ENCODE data around the gene CAMK1G. TPM values are rescaled to one million over a fixed set of nuclear protein-coding genes. Genes with fewer than 3 reads are reported as not detected.

CAMK1G gene
- total RNA-seq, 1 donor from 2014 or later, result not detected

DNA sequence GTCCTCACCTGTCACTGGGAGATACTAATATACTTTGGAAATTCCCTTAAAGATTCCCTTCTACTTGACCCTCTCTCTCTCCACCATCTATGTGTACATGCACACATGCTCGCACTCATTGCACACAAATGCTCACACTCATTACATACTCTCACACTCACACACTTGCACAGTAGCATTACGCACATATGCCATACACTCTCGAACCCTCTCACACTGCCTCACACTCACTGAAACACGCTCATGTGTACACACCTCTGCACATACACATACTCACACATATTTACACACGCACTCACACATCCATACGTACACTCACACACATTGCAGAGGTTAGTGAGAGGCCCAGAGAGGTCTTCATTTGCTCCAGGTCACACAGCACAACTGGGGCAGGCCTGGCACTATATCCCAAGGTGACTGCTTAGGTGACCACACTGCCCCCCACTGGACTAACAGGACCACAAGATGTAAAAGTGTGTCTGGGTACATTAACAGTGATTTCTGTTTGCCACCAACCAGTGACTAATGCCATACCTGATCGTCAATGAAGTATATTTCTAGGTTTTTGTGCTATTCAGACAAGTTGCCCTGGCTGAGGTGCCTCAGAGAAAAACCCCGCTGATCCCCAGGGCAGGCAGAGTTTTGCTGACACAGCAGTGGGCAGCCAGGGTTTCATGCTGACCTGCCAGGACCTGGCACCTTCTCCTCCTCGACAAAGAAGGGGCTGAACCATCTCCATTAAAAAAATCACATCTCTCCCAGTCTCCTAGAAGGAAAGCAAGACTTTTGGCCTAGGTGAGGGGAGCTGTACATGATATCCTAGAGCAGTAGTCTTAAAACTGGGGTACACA is 28.5 kb upstream of the CAMK1G start:
- Mint-ChIP-seq H3K36me3 (ENCODE audit: low read depth, unreplicated experiment) (no peaks in the 10 kb centered on the region), H3K4me1 (ENCODE audit: unreplicated experiment) (peaks cover 4% of the 10 kb centered on the region), H3K27me3 (ENCODE audit: unreplicated experiment) (no peaks in the 10 kb centered on the region), H3K27ac (ENCODE audit: unreplicated experiment) (no peak overlapping the region), H3K9me3 (ENCODE audit: unreplicated experiment) (no peaks in the 10 kb centered on the region), H3K4me3 (ENCODE audit: unreplicated experiment) (no peak overlapping the region)
- no peak for DNase-seq (ENCODE audit: low spot score)
- TF ChIP-seq, protein P1, sequence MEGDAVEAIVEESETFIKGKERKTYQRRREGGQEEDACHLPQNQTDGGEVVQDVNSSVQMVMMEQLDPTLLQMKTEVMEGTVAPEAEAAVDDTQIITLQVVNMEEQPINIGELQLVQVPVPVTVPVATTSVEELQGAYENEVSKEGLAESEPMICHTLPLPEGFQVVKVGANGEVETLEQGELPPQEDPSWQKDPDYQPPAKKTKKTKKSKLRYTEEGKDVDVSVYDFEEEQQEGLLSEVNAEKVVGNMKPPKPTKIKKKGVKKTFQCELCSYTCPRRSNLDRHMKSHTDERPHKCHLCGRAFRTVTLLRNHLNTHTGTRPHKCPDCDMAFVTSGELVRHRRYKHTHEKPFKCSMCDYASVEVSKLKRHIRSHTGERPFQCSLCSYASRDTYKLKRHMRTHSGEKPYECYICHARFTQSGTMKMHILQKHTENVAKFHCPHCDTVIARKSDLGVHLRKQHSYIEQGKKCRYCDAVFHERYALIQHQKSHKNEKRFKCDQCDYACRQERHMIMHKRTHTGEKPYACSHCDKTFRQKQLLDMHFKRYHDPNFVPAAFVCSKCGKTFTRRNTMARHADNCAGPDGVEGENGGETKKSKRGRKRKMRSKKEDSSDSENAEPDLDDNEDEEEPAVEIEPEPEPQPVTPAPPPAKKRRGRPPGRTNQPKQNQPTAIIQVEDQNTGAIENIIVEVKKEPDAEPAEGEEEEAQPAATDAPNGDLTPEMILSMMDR (IDR thresholded peaks at IDR 0.05; ENCODE audit: unreplicated experiment), result no peak

DNA sequence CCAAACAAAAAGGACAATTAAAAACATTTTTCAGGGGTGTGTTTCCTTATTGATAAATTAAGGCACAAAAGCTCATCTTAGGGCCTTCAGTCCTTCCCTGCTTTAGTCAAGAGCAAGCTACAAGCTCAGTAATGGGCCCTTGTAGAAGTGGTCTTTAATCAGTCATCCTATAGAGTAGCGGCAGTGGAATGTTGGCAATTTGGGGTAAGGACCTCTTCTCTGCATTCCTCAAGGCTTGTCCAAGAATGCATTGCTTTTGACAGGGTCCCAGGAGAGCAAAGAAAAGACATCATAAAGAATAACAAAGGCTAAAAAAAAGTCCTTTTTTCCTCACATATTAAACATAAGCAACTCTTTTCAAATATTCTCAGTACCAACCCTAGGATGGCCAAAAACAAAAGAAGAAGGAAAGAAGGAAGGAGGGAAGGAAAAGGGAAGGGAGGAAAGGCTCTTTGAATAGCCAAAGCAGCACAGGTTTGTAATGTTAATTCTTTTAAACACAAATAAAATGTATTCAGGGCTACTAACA is 27.3 kb upstream of the CAMK1G start:
- H3K27me3 Mint-ChIP-seq (ENCODE audit: unreplicated experiment), result no peaks in the 10 kb centered on the region
- no peaks in the 10 kb centered on the region for H3K36me3 Mint-ChIP-seq (ENCODE audit: low read depth, unreplicated experiment)
- H3K4me1 Mint-ChIP-seq (ENCODE audit: unreplicated experiment), result peaks cover 4% of the 10 kb centered on the region
- TF ChIP-seq, protein P1 (IDR thresholded peaks at IDR 0.05; ENCODE audit: unreplicated experiment), result no peak
- no peak for DNase-seq (ENCODE audit: low spot score)
- H3K27ac Mint-ChIP-seq (ENCODE audit: unreplicated experiment), result no peak overlapping the region
- H3K9me3 Mint-ChIP-seq (ENCODE audit: unreplicated experiment), result no peaks in the 10 kb centered on the region
- no peak overlapping the region for H3K4me3 Mint-ChIP-seq (ENCODE audit: unreplicated experiment)

DNA sequence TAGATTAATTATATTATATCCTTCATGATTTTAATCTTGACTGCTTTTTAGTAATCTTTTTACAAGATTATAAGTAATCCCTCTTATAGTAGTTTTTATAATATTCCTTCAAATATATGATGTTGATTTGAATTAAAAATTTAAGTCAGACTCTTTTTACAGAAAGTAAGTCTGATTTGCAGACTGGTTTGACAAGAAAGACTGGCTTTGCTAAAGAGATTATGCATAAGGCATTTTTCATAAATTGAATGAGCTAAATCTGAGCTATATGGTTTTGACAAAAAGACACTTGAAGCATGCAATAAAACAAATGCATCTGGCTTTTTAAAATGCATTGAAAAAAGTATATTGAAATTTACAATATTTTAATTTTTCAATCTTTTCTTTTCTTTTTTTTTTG is 26.3 kb upstream of the CAMK1G start:
- Mint-ChIP-seq H3K9me3 (ENCODE audit: unreplicated experiment) (no peaks in the 10 kb centered on the region), H3K4me1 (ENCODE audit: unreplicated experiment) (peaks cover 4% of the 10 kb centered on the region), H3K36me3 (ENCODE audit: low read depth, unreplicated experiment) (no peaks in the 10 kb centered on the region), H3K4me3 (ENCODE audit: unreplicated experiment) (no peak overlapping the region), H3K27me3 (ENCODE audit: unreplicated experiment) (no peaks in the 10 kb centered on the region), H3K27ac (ENCODE audit: unreplicated experiment) (no peak overlapping the region)
- TF ChIP-seq, protein P1 (IDR thresholded peaks at IDR 0.05; ENCODE audit: unreplicated experiment), result no peak
- no peak for DNase-seq (ENCODE audit: low spot score)

DNA sequence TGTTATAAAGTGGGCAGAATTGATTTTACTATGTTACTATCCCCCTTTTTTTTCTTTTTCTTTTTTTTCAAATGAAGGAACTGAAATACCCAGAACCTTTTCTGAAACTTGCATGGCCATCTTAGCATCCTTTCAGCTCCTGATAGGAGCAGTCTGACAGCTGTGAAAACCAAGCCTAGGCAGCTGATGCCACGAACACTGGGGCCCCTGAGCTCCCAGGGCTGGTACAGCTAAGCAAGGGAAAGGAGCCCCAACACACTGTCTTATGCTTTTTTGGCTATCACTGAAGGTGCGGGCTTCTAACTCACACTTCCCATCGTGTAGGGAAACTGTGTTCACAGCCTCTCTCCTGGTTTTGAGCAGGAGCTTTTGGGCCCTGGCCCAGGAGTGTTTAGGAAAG is 23.0 kb upstream of the CAMK1G start:
- no peak overlapping the region for H3K27ac Mint-ChIP-seq (ENCODE audit: unreplicated experiment)
- peaks cover 4% of the 10 kb centered on the region for H3K4me1 Mint-ChIP-seq (ENCODE audit: unreplicated experiment)
- H3K4me3 Mint-ChIP-seq (ENCODE audit: unreplicated experiment), result no peak overlapping the region
- no peaks in the 10 kb centered on the region for H3K9me3 Mint-ChIP-seq (ENCODE audit: unreplicated experiment)
- no peaks in the 10 kb centered on the region for H3K36me3 Mint-ChIP-seq (ENCODE audit: low read depth, unreplicated experiment)
- DNase-seq (ENCODE audit: low spot score), result no peak
- H3K27me3 Mint-ChIP-seq (ENCODE audit: unreplicated experiment), result no peaks in the 10 kb centered on the region
- TF ChIP-seq, protein P1 (IDR thresholded peaks at IDR 0.05; ENCODE audit: unreplicated experiment), result no peak

DNA sequence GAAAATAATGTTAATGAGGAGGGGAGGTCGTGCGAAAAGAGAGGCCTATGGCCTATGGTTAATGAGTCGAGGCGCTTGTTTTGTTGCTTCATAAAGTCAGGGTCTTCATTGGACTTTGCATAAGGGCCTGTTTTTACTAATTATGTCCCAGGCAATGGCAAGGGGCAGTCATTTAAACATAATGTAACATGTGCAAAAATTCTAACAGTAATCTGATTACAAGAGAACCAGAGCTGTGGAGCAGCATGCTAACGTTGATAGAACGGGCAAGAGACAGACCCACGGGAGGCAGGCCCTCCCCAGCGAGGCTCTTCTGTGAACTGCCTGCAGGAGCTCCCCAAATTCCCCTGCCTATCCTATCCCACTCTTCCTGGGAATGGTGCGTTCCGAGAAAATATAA is 22.6 kb upstream of the CAMK1G start:
- TF ChIP-seq, protein P1 (IDR thresholded peaks at IDR 0.05; ENCODE audit: unreplicated experiment), result no peak
- no peaks in the 10 kb centered on the region for H3K27me3 Mint-ChIP-seq (ENCODE audit: unreplicated experiment)
- H3K4me1 Mint-ChIP-seq (ENCODE audit: unreplicated experiment), result peaks cover 4% of the 10 kb centered on the region
- no peak overlapping the region for H3K27ac Mint-ChIP-seq (ENCODE audit: unreplicated experiment)
- H3K36me3 Mint-ChIP-seq (ENCODE audit: low read depth, unreplicated experiment), result no peaks in the 10 kb centered on the region
- no peak overlapping the region for H3K4me3 Mint-ChIP-seq (ENCODE audit: unreplicated experiment)
- no peaks in the 10 kb centered on the region for H3K9me3 Mint-ChIP-seq (ENCODE audit: unreplicated experiment)
- no peak for DNase-seq (ENCODE audit: low spot score)
